GM12892 (cell line): ENCODE measurements around the gene PLA2G15.

Experiments
- POLR2A ChIP-seq: IDR thresholded peaks from 2 replicates; pipeline ENCODE4 v1.6.1; 2011; ENCODE audit warnings: low read depth, low read length, control low read depth
- POLR2AphosphoS5 ChIP-seq: IDR thresholded peaks from 2 replicates; pipeline ENCODE4 v1.6.1; 2011; ENCODE audit warnings: low read depth, low read length, control low read depth
- TAF1 ChIP-seq: IDR thresholded peaks from 2 replicates; pipeline ENCODE4 v1.6.1; 2011; ENCODE audit warnings: low read depth, mild to moderate bottlenecking, control low read depth, low read length, borderline replicate concordance

DNA sequence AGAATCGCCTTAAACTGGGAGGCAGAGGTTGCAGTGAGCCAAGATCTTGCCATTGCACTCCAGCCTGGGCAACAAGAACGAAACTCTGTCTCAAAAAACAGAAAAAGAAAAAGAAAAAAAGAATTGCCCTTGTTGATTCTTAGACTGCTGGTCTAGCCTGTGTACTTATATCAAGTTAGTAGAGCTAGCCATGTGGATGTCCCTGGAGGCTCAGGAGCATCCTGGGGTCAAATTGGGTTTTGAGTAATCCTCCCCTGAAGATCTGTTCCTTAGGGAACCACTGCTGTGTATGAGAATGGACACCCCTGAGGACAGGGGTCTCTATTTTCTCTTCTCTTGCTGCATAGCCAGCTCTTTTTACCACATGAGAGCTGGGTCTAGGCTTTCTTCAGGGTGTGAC lies 44.0 kb downstream of the PLA2G15 start:
- no peak for TF ChIP-seq POLR2AphosphoS5
- TF ChIP-seq POLR2A: no peak
- no peak for TF ChIP-seq TAF1
